K562 (cell line): ENCODE data around the gene DESI1. TPM values are rescaled to one million over a fixed set of nuclear protein-coding genes. Genes with fewer than 3 reads are reported as not detected.

Experiments
- ATAC-seq: fragments of 200-7000 bp; cut with Tn5 transposase; 3 replicates; pipeline ENCODE4 v1.9.1; 2020; ENCODE audit warnings: moderate library complexity
- BruUV-seq: library from RNA; stranded (reverse); fragments of 400-500 nt; replicated peaks from 2 replicates; lab custom pipeline; 2021; lab: Mats Ljungman, UMichigan
- CTCF ChIA-PET: fragments of 300-600 bp; formaldehyde crosslinking; extraction: SDS; loops from one replicate; lab custom pipeline; 2021; ENCODE audit warnings: low intra/inter-chr PET ratio; lab: Yijun Ruan, JAX
- POLR2A ChIA-PET: fragments of 300-600, 350-650 bp; sonication (Branson Sonifier 250); formaldehyde crosslinking; extraction: SDS; loops from one replicate; lab custom pipeline; 2021; ENCODE audit warnings: antibody characterized with exemption, inconsistent platforms; lab: Yijun Ruan, JAX
- DNase-seq, 4 experiments: peaks; one replicate each; pipeline versions ENCODE4 v3.0.0 to v3.0.0-alpha.2; 2011 to 2018; ENCODE audit warnings: low spot score in 3 of 4, mixed read lengths in 3 of 4; ENCODE audit errors: extremely low read depth in 1 of 4
- FAIRE-seq: peaks from 2 replicates; lab custom pipeline; 2011; peaks lifted over from hg19 to GRCh38; lab: Jason Lieb, UNC
- H2AFZ ChIP-seq: 2 replicates; pipeline ENCODE4 v1.6.0; 2011; ENCODE audit warnings: low read depth, low read length, control low read depth, inconsistent platforms
- H3K27ac ChIP-seq: fragments of 200-600 bp; 3 replicates; pipeline ENCODE4 v1.8.0; 2011; ENCODE audit warnings: low read depth, mild to moderate bottlenecking, control low read depth, inconsistent platforms, low read length, moderate library complexity, mixed read lengths; ENCODE audit errors: extremely low read depth
- H3K27me3 ChIP-seq, 2 experiments: fragments of 300-600 bp in 1 of 2; 2 replicates in 1 of 2; 3 replicates in 1 of 2; pipeline versions ENCODE4 v1.6.0 to v1.8.0; 2011; ENCODE audit warnings: inconsistent platforms in 2 of 2, low read length in 2 of 2, mild to moderate bottlenecking in 1 of 2, mixed read lengths in 1 of 2, moderate library complexity in 1 of 2; ENCODE audit not compliant: control insufficient read depth in 2 of 2, insufficient read depth in 2 of 2
- H3K36me3 ChIP-seq: fragments of 300-600 bp; 3 replicates; pipeline ENCODE4 v1.8.0; 2011; ENCODE audit warnings: mild to moderate bottlenecking, low read length, inconsistent platforms; ENCODE audit not compliant: control insufficient read depth, insufficient read depth
- H3K4me1 ChIP-seq, 2 experiments: fragments of 200-600 bp in 1 of 2; replicated peaks in 1 of 2; 2 replicates in 1 of 2; 3 replicates in 1 of 2; pipeline versions ENCODE4 v1.5.1 to v1.8.0; 2011; ENCODE audit warnings: inconsistent platforms in 2 of 2, low read length in 2 of 2, mild to moderate bottlenecking in 1 of 2, mixed read lengths in 1 of 2, moderate library complexity in 1 of 2; ENCODE audit not compliant: control insufficient read depth in 2 of 2, insufficient read depth in 2 of 2
- H3K4me2 ChIP-seq: 2 replicates; pipeline ENCODE4 v1.6.1; 2011; ENCODE audit warnings: low read length, control low read depth, inconsistent platforms, mixed read lengths; ENCODE audit not compliant: insufficient read depth
- H3K4me3 ChIP-seq: fragments of 200-600 bp; sonication (generic), shearing (Covaris generic); 2 replicates; pipeline ENCODE4 v1.5.1; 2016; ENCODE audit warnings: control low read depth, inconsistent platforms
- H3K79me2 ChIP-seq: fragments of 200-600 bp; 3 replicates; pipeline ENCODE4 v1.8.0; 2011; ENCODE audit warnings: low read length, inconsistent platforms; ENCODE audit not compliant: control insufficient read depth, insufficient read depth
- H3K9ac ChIP-seq, 2 experiments: 2 replicates each; pipeline versions ENCODE4 v1.6.0 to v1.6.1; 2011; ENCODE audit warnings: low read depth in 2 of 2, low read length in 2 of 2, control low read depth in 1 of 2, inconsistent platforms in 1 of 2, mild to moderate bottlenecking in 1 of 2, mixed read lengths in 1 of 2; ENCODE audit not compliant: insufficient read depth in 1 of 2
- H3K9me1 ChIP-seq: one replicate; pipeline ENCODE4 v1.6.0; 2011; ENCODE audit warnings: inconsistent platforms, mild to moderate bottlenecking, low read length, moderate library complexity; ENCODE audit not compliant: control insufficient read depth, insufficient read depth
- H3K9me3 ChIP-seq: replicated peaks from 2 replicates; pipeline ENCODE4 v1.5.1; 2011; ENCODE audit warnings: low read depth, low read length, inconsistent platforms; ENCODE audit not compliant: control insufficient read depth, insufficient read depth
- H4K20me1 ChIP-seq: replicated peaks from 2 replicates; pipeline ENCODE4 v1.6.1; 2011; ENCODE audit warnings: low read length, inconsistent platforms, mixed read lengths; ENCODE audit not compliant: control insufficient read depth, insufficient read depth
- DPF2 ChIP-seq: fragments of 450-650 bp; IDR thresholded peaks from 2 replicates; pipeline ENCODE4 v1.6.1; 2016
- FOXP1 ChIP-seq: sonication (generic); formaldehyde crosslinking; IDR thresholded peaks from 2 replicates; pipeline ENCODE4 v1.8.0; 2022; ENCODE audit warnings: mild to moderate bottlenecking, missing genetic modification reagents
- SIN3A ChIP-seq, 2 experiments: fragments of 150-350 bp in 1 of 2; IDR thresholded peaks; 2 replicates each; pipeline ENCODE4 v1.6.1; 2011 to 2016; ENCODE audit warnings: borderline replicate concordance in 2 of 2, low read depth in 2 of 2, low read length in 2 of 2, mild to moderate bottlenecking in 2 of 2, moderate library complexity in 2 of 2; ENCODE audit not compliant: control insufficient read depth in 1 of 2
- WGBS: fragments of 100-300 bp; shearing (Covaris generic); methylation state at CpG from one replicate; pipeline ENCODE4 v1.1.6; 2016; ENCODE audit warnings: low coverage, mixed read lengths; ENCODE audit not compliant: insufficient coverage; ENCODE audit errors: missing lambda C conversion rate; 5-methylcytosine and 5-hydroxymethylcytosine counted together
- in situ Hi-C: fragments of 300-500 bp; cut with MboI; formaldehyde crosslinking; loops from 4 replicates; pipeline ENCODE4 v1.15.0; 2018; ENCODE audit warnings: inconsistent platforms, mixed read lengths
- intact Hi-C: fragments of 100-400 bp; cut with micrococcal nuclease; formaldehyde crosslinking; loops from 2 replicates; pipeline ENCODE4 v1.14.2; 2022
- polyA plus RNA-seq, 8 experiments: library from polyadenylated mRNA; depleted of rRNA in 4 of 8; stranded (reverse) in 5 of 8; unstranded in 3 of 8; fragments of >200 nt; fragmentation: Nextera tagmentation in 2 of 8; fragmentation: Illumina TruSeq in 1 of 8; extraction: Ambion mirVana in 2 of 8; extraction: Trizol in 1 of 8; gene quantifications; 2 replicates each; pipeline versions ENCODE4 v1.2.1 to v1.2.3, GENCODE V29; 2011 to 2014; ENCODE audit warnings: inconsistent platforms in 1 of 8, missing spikeins in 1 of 8
- total RNA-seq, 7 experiments: library from RNA; depleted of rRNA in 6 of 7; stranded (reverse); fragments of >200 nt in 6 of 7; fragmentation: Illumina TruSeq in 2 of 7; extraction: Trizol in 2 of 7; gene quantifications; 2 replicates each; pipeline versions ENCODE4 v1.2.1 to v1.2.3, GENCODE V29; 2011 to 2021; ENCODE audit warnings: low replicate concordance in 1 of 7
- TF ChIP-seq, protein P1 (sequence below): fragments of 150-350 bp; conservative IDR thresholded peaks from 2 replicates; pipeline ENCODE4 v1.6.1; 2014; ENCODE audit warnings: low read length

DESI1 gene
- total and polyA plus RNA-seq, 9 of the 15 experiments (the other 6 are each of a cell fraction or from before 2014, with no cell fraction given) = 7.2 to 45.9 (median 29.8) TPM

DNA sequence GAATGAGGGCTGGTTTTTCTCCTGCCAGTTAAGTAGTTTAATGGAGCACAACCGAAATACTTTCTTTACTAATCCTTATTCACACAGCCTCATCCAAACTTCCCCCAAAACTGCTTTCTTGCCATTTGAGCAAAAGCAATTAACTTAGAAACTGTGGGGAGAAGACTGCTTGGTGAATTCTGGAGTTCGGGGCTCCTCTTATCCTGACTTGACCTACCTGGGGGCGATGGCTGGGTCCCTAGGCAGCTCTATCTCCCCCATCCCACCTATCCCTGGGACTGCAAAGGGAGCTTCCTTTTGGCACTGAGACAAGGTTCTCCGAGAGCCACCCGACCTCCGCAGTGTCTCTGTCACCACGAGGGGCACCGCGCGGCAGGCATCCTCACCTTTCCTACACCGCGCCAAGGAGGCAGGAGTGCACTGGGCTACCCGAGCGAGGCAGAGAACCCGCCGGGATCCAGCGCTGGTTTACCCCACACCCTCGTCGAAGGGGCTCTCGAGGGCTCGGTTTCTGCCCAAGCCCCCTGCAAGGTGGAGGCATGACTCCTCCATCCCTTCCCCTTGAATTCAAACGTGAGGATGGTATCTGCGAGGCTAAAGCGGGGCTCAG lies 759 bp downstream of the DESI1 start (continued):
- TF ChIP-seq, protein P1, sequence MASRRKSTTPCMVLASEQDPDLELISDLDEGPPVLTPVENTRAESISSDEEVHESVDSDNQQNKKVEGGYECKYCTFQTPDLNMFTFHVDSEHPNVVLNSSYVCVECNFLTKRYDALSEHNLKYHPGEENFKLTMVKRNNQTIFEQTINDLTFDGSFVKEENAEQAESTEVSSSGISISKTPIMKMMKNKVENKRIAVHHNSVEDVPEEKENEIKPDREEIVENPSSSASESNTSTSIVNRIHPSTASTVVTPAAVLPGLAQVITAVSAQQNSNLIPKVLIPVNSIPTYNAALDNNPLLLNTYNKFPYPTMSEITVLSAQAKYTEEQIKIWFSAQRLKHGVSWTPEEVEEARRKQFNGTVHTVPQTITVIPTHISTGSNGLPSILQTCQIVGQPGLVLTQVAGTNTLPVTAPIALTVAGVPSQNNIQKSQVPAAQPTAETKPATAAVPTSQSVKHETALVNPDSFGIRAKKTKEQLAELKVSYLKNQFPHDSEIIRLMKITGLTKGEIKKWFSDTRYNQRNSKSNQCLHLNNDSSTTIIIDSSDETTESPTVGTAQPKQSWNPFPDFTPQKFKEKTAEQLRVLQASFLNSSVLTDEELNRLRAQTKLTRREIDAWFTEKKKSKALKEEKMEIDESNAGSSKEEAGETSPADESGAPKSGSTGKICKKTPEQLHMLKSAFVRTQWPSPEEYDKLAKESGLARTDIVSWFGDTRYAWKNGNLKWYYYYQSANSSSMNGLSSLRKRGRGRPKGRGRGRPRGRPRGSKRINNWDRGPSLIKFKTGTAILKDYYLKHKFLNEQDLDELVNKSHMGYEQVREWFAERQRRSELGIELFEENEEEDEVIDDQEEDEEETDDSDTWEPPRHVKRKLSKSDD = no peak
- TF ChIP-seq DPF2 (no peak), SIN3A (IDR thresholded peaks at IDR 0.05; ENCODE audit: borderline replicate concordance in 2 of 2, control insufficient read depth in 1 of 2, low read depth in 2 of 2, low read length in 2 of 2) (0 out of 4 replicates have a peak, but pooled peaks of 1 of the 2 experiments have one; percentile 8)

DNA sequence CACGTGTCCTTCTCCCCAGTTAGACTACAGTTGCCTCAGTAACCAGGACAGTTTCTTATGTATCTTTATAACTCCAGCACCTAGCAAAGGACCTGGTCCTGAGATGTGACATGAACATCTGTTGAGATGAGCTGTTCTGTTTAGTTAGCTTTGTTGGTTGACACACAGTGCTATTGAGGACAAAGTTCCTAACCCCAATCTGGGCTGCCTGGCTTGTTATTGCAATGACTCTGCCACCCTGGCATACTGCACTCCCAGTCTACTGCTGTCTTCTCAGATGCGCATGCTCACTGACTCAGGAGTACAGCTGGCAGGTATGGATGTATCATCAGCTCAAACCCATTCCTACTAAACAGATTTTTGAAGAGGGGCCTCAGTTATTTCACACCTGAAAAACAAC lies 7.4 kb downstream of the DESI1 start:
- intact Hi-C loops = no loop called here
- Histone ChIP-seq H4K20me1 (no peaks in the 10 kb centered on the region), H3K9me3 (no peaks in the 10 kb centered on the region), H3K79me2 (peaks cover 24% of the 10 kb centered on the region), H3K9ac (no peak overlapping the region), H3K27me3 (no peaks in the 10 kb centered on the region), H3K36me3 (peaks cover 8% of the 10 kb centered on the region; the same call in 2 of the 3 replicates), H3K4me2 (no peak overlapping the region), H3K9me1 (no peaks in the 10 kb centered on the region), H2AFZ (no peak overlapping the region), H3K4me1 (peaks cover 5 to 7% of the 10 kb centered on the region in 2 experiments; a peak in 3 of 5 replicates), H3K4me3 (no peak overlapping the region), H3K27ac (no peak overlapping the region)
- CTCF ChIA-PET = no interaction called here
- FAIRE-seq (no peak), ATAC-seq (no peak), DNase-seq (no peak)
- in situ Hi-C loops = no loop called here
- no TSS peak for BruUV-seq
- TF ChIP-seq FOXP1 (CRISPR knock-in tag) = no peak
- WGBS = 86% methylated on average over 2 of the region's 2 CpGs
- POLR2A ChIA-PET = interaction anchor here (1.3 to 1.7 kb wide), 2 partner anchors 10 to 12 kb away, joined by 3 to 4 read pairs; no protein-coding TSS in a partner anchor
